ENCODE results near the gene LAMP1. TPM values are rescaled to one million over a fixed set of nuclear protein-coding genes. Genes with fewer than 3 reads are reported as not detected.

LAMP1 gene
- total RNA-seq (2012; rRNA removed) (58.3 and 60.6 TPM in 2 replicates), polyA plus RNA-seq (2012; rRNA removed) (229 and 235 TPM in 2 replicates), Bru-seq, nascent RNA (percentile 84 among the genes with signal in this experiment), BruChase-seq, experiment 1, labeled RNA remaining after a 6-hour chase (percentile 91 among the genes with signal in this experiment), BruChase-seq, experiment 2, labeled RNA remaining after a 2-hour chase (percentile 85 among the genes with signal in this experiment)
- polyA plus RNA-seq (2012; cell fraction: cytosol; rRNA removed) = 138 and 235 TPM in 2 replicates
- polyA plus RNA-seq (2012; cell fraction: nucleus; rRNA removed; ENCODE audit: low replicate concordance) = 132 and 172 TPM in 2 replicates
- long read RNA-seq, transcript LAMP1-201 (9 exons, 2,699 nt) = major isoform, 405 of 528 reads
- long read RNA-seq, partial matches to known transcripts = 78 of 528 reads
- long read RNA-seq, other reads (novel, unspliced or antisense) = 45 of 528 reads

- Histone ChIP-seq H2BK15ac (ENCODE audit: low read depth, low read length) (0 out of 3 replicates have a peak within 1 kb of the TSS, but pooled peaks have one; percentile 61), H2BK5ac (ENCODE audit: low read depth, low read length, poor library complexity, severe bottlenecking) (peak within 1 kb of the TSS; percentile 30), H4K20me1 (ENCODE audit: insufficient read depth, low read length) (peaks cover 36% of the 10 kb centered on the region), H4K5ac (ENCODE audit: low read depth, low read length) (peak within 1 kb of the TSS; percentile 99), H4K8ac (ENCODE audit: low read depth in 2 of 2, low read length in 2 of 2) (peak within 1 kb of the TSS; percentile 100), H3K79me1 (ENCODE audit: low read depth in 1 of 2, low read length in 2 of 2) (peaks cover 4 to 39% of the 10 kb centered on the region in 2 experiments; a peak in 3 of 4 replicates), H3K14ac (replicated peaks; ENCODE audit: low read depth, low read length) (peak within 1 kb of the TSS; percentile 74), H3K18ac (ENCODE audit: low read depth, low read length) (no peak within 1 kb of the TSS), H3K4me3 (ENCODE audit: insufficient read depth, low read depth, low read length) (peak within 1 kb of the TSS; percentile 73), H3K9me3 (ENCODE audit: control insufficient read depth, insufficient read depth, low read length) (no peaks in the 10 kb centered on the region), H4K91ac (ENCODE audit: insufficient read depth, low read depth, low read length) (peak within 1 kb of the TSS; percentile 67), H3K9ac (ENCODE audit: low read depth, low read length) (peak within 1 kb of the TSS; percentile 80), H2AK5ac (ENCODE audit: low read depth, low read length) (peak within 1 kb of the TSS; percentile 79), H3K4ac (ENCODE audit: low read depth, low read length) (peak within 1 kb of the TSS; percentile 72), H3K9me1 (ENCODE audit: insufficient read depth, low read length) (peaks cover 7% of the 10 kb centered on the region; the same call in 1 of the 2 replicates), H2AFZ (replicated peaks; ENCODE audit: low read length, poor library complexity) (peak within 1 kb of the TSS; percentile 100), H3K4me1 (ENCODE audit: control insufficient read depth, insufficient read depth, low read length) (peaks cover 4% of the 10 kb centered on the region; the same call in 1 of the 2 replicates), H3K56ac (ENCODE audit: extremely low read depth, insufficient read depth, low read length) (peak within 1 kb of the TSS; percentile 62), H3K23ac (ENCODE audit: low read depth, low read length) (peak within 1 kb of the TSS; percentile 96), H3K27ac (ENCODE audit: insufficient read depth, low read length) (peak within 1 kb of the TSS; percentile 71), H3K27me3 (ENCODE audit: control insufficient read depth, insufficient read depth, low read length) (no peaks in the 10 kb centered on the region), H2AK9ac (replicated peaks; ENCODE audit: low read depth, low read length, poor library complexity) (peak within 1 kb of the TSS; percentile 98), H3K4me2 (ENCODE audit: low read depth, low read length) (peak within 1 kb of the TSS; percentile 93), H2BK20ac (ENCODE audit: low read depth, low read length) (no peak within 1 kb of the TSS), H2BK120ac (ENCODE audit: low read depth, low read length) (peak within 1 kb of the TSS; percentile 44; the same call in 1 of the 2 replicates), H3K36me3 (ENCODE audit: control insufficient read depth, insufficient read depth, low read length) (no peaks in the 10 kb centered on the region)
- dilution Hi-C loops (cut with HindIII; ENCODE audit: low sequenced_read_pairs, unreplicated experiment) (no loop called here), in situ Hi-C loops (cut with MboI; ENCODE audit: low sequenced_read_pairs) (no loop called here), intact Hi-C loops (cut with micrococcal nuclease) (no loop called here)
- no TSS peak for BruUV-seq (replicated peaks)
- peak; percentile 97 for DNase-seq
- POLR2A ChIA-PET (ENCODE audit: unreplicated experiment) = interaction anchor here (0.6 kb wide), 1 partner anchor 80 kb away, joined by 3 read pairs; no protein-coding TSS in a partner anchor
- peak; percentile 83 for ATAC-seq (ENCODE audit: low read depth)
- CTCF ChIA-PET = no interaction called here
- WGBS, 2 experiments (ENCODE audit: extremely low coverage in 2 of 2, insufficient read length in 1 of 2) = 0% methylated on average over 50 of the region's 74 CpGs; no CpG with 5 or more reads in 1 of the 2 experiments
- TF ChIP-seq ELK1 (IDR thresholded peaks at IDR 0.05; ENCODE audit: borderline replicate concordance, low read depth, low read length) = no peak
- peak; percentile 67; the same call in 1 of the 2 replicates for TF ChIP-seq MXI1 (IDR thresholded peaks at IDR 0.05; ENCODE audit: borderline replicate concordance, low read depth, low read length)
- no peak for TF ChIP-seq CEBPB (IDR thresholded peaks at IDR 0.05; ENCODE audit: low read depth, low read length)
- peak; percentile 69; the same call in 1 of the 2 replicates for TF ChIP-seq MAZ (IDR thresholded peaks at IDR 0.05; ENCODE audit: borderline replicate concordance, low read depth, low read length)
- TF ChIP-seq RFX5 (IDR thresholded peaks at IDR 0.05; ENCODE audit: low read depth, low read length) = no peak
- peak; percentile 99 for TF ChIP-seq USF2 (IDR thresholded peaks at IDR 0.05; ENCODE audit: low read depth, low read length)
- no peak for TF ChIP-seq CTCF (conservative IDR thresholded peaks at IDR 0.05; ENCODE audit: low read depth, low read length)
- TF ChIP-seq BHLHE40 (IDR thresholded peaks at IDR 0.05; ENCODE audit: low read depth, low read length) = peak; percentile 100
- TF ChIP-seq RAD21 (IDR thresholded peaks at IDR 0.05; ENCODE audit: low read length) = no peak
- no peak for TF ChIP-seq SMC3 (IDR thresholded peaks at IDR 0.05; ENCODE audit: low read depth, low read length)
- TF ChIP-seq RCOR1 (IDR thresholded peaks at IDR 0.05; ENCODE audit: insufficient replicate concordance, low read length) = peak; percentile 75
- peak; percentile 74 for TF ChIP-seq POLR2A (IDR thresholded peaks at IDR 0.05; ENCODE audit: low read depth, low read length)
Observed at GRCh38 chr13:113296823-113297369, at the start of gene LAMP1. Gene LAMP1 (plus strand): TSS chr13:113297239. CDS start chr13:113297435, 196 bp downstream.
